GM12864 (cell line): ENCODE results near the gene CDC42EP2.

Experiments
- DNase-seq: peaks from one replicate; pipeline ENCODE4 v3.0.0-alpha.2; 2011; ENCODE audit warnings: low read depth
- H3K4me3 ChIP-seq: 2 replicates; pipeline ENCODE4 v1.5.1; 2011; ENCODE audit warnings: mild to moderate bottlenecking, low read depth, low read length, control low read depth
- CTCF ChIP-seq: IDR thresholded peaks from 2 replicates; pipeline ENCODE4 v1.5.1; 2011; ENCODE audit warnings: low read depth, mild to moderate bottlenecking, moderate library complexity, low read length, control low read depth, inconsistent platforms; ENCODE audit errors: missing control alignments

The CDC42EP2 gene

GRCh38 chr11:65340226-65340625 is 25.6 kb downstream of the CDC42EP2 start:
- DNase-seq: no peak
- no peak overlapping the region for H3K4me3 ChIP-seq
- no peak for TF ChIP-seq CTCF

- H3K4me3 ChIP-seq: no peak overlapping the region
- no peak for TF ChIP-seq CTCF
- DNase-seq: no peak
These were observed 27.2 kb downstream of the CDC42EP2 start for GRCh38 chr11:65341856-65342255.

- no peak overlapping the region for H3K4me3 ChIP-seq
- no peak for DNase-seq
- no peak for TF ChIP-seq CTCF
These were observed 36.8 kb downstream of the CDC42EP2 start for GRCh38 chr11:65351511-65351910.

- TF ChIP-seq CTCF: no peak
- no peak for DNase-seq
- H3K4me3 ChIP-seq: no peak overlapping the region
These were observed 38.1 kb downstream of the CDC42EP2 start for GRCh38 chr11:65352783-65353182.

GRCh38 chr11:65353376-65353775 is 38.7 kb downstream of the CDC42EP2 start:
- TF ChIP-seq CTCF: no peak
- DNase-seq: no peak
- no peak overlapping the region for H3K4me3 ChIP-seq

GRCh38 chr11:65353900-65354264 is 39.2 kb downstream of the CDC42EP2 start:
- no peak for DNase-seq
- TF ChIP-seq CTCF: no peak
- H3K4me3 ChIP-seq: no peak overlapping the region; the same call in 1 of the 2 replicates

GRCh38 chr11:65354265-65355012 is 39.8 kb downstream of the CDC42EP2 start, which contains the start of gene TIGD3:
Gene TIGD3 (plus strand): TSS chr11:65354751. CDS start chr11:65355809, 1,058 bp downstream.
- DNase-seq: peak; percentile 77
- TF ChIP-seq CTCF: no peak
- H3K4me3 ChIP-seq: peak within 1 kb of the TSS; percentile 74
